Endothelial cell of umbilical vein (primary cell): ENCODE data around the gene FHIT. TPM values are rescaled to one million over a fixed set of nuclear protein-coding genes. Genes with fewer than 3 reads are reported as not detected.

Experiments
- BruUV-seq: library from RNA; stranded (reverse); fragments of 400-500 nt; replicated peaks from 2 replicates; lab custom pipeline; 2021; lab: Mats Ljungman, UMichigan
- CTCF ChIA-PET: fragments of 300-600, 350-600 bp; sonication (Branson Sonifier 250); formaldehyde crosslinking; loops from one replicate; lab custom pipeline; 2021; ENCODE audit warnings: antibody characterized with exemption, inconsistent platforms; lab: Charles Lee
- POLR2A ChIA-PET: fragments of 300-600, 350-600 bp; sonication (Branson Sonifier 250); formaldehyde crosslinking; loops from one replicate; lab custom pipeline; 2021; ENCODE audit warnings: antibody characterized with exemption, inconsistent platforms; lab: Charles Lee
- DNase-seq: peaks from one replicate; pipeline ENCODE4 v3.0.0-alpha.2; 2011; ENCODE audit warnings: low read depth, low spot score
- FAIRE-seq: peaks from 2 replicates; lab custom pipeline; 2011; peaks lifted over from hg19 to GRCh38; lab: Jason Lieb, UNC
- H2AFZ ChIP-seq: 2 replicates; pipeline ENCODE4 v1.6.0; 2012; ENCODE audit warnings: low read depth, low read length, control low read depth, inconsistent platforms
- H3K27ac ChIP-seq: 2 replicates; pipeline ENCODE4 v1.5.1; 2011; ENCODE audit warnings: low read depth, mild to moderate bottlenecking, control low read depth, low read length, moderate library complexity; ENCODE audit not compliant: insufficient read depth
- H3K27me3 ChIP-seq, 2 experiments: 2 replicates each; pipeline versions ENCODE4 v1.6.0 to v1.6.1; 2011; ENCODE audit warnings: low read length in 2 of 2, mixed read lengths in 1 of 2; ENCODE audit not compliant: control insufficient read depth in 2 of 2, insufficient read depth in 2 of 2
- H3K36me3 ChIP-seq, 2 experiments: 2 replicates in 1 of 2; 3 replicates in 1 of 2; pipeline ENCODE4 v1.5.1; 2011; ENCODE audit warnings: low read length in 2 of 2, mild to moderate bottlenecking in 1 of 2, moderate library complexity in 1 of 2; ENCODE audit not compliant: control insufficient read depth in 2 of 2, insufficient read depth in 2 of 2; ENCODE audit errors: extremely low read depth in 1 of 2
- H3K4me1 ChIP-seq: 3 replicates; pipeline ENCODE4 v1.5.1; 2011; ENCODE audit warnings: mild to moderate bottlenecking, low read length; ENCODE audit not compliant: control insufficient read depth, insufficient read depth; ENCODE audit errors: extremely low read depth
- H3K4me2 ChIP-seq: 2 replicates; pipeline ENCODE4 v1.6.1; 2011; ENCODE audit warnings: low read length, control low read depth, mixed read lengths; ENCODE audit not compliant: insufficient read depth
- H3K4me3 ChIP-seq, 3 experiments: fragments of 200-600 bp in 1 of 3; sonication (generic), shearing (Covaris generic) in 1 of 3; replicated peaks in 1 of 3; 2 replicates each; pipeline ENCODE4 v1.5.1; 2011 to 2016; ENCODE audit warnings: control low read depth in 3 of 3, low read length in 3 of 3, mild to moderate bottlenecking in 2 of 3, inconsistent platforms in 1 of 3, low read depth in 1 of 3, moderate library complexity in 1 of 3; ENCODE audit not compliant: insufficient read depth in 1 of 3
- H3K79me2 ChIP-seq: 2 replicates; pipeline ENCODE4 v1.6.0; 2012; ENCODE audit warnings: low read length, inconsistent platforms; ENCODE audit not compliant: control insufficient read depth, insufficient read depth
- H3K9ac ChIP-seq: replicated peaks from 2 replicates; pipeline ENCODE3; 2011; ENCODE audit warnings: low read length, control low read depth; ENCODE audit not compliant: insufficient read depth; ENCODE audit errors: extremely low read depth
- H3K9me1 ChIP-seq: replicated peaks from 3 replicates; pipeline ENCODE4 v1.6.0; 2011; ENCODE audit warnings: mild to moderate bottlenecking, low read length; ENCODE audit not compliant: control insufficient read depth, insufficient read depth; ENCODE audit errors: extremely low read depth
- H3K9me3 ChIP-seq: replicated peaks from 2 replicates; pipeline ENCODE4 v1.5.1; 2012; ENCODE audit warnings: low read length, inconsistent platforms; ENCODE audit not compliant: control insufficient read depth, insufficient read depth
- H4K20me1 ChIP-seq: replicated peaks from 2 replicates; pipeline ENCODE3; 2011; ENCODE audit warnings: mild to moderate bottlenecking, low read length; ENCODE audit not compliant: control insufficient read depth, insufficient read depth; ENCODE audit errors: extremely low read depth
- CTCF ChIP-seq, 2 donors: IDR thresholded peaks; 1 replicate in 1 of 2; 2 replicates in 1 of 2; pipeline ENCODE4 v1.5.1; 2011; ENCODE audit warnings: low read length in 2 of 2, mild to moderate bottlenecking in 2 of 2, moderate library complexity in 2 of 2, control low read depth in 1 of 2, inconsistent platforms in 1 of 2, low read depth in 1 of 2; ENCODE audit not compliant: insufficient read depth in 1 of 2; ENCODE audit errors: extremely low read depth in 1 of 2
- EZH2 ChIP-seq: IDR thresholded peaks from 2 replicates; pipeline ENCODE4 v1.6.1; 2012; ENCODE audit warnings: borderline replicate concordance, low read depth, mild to moderate bottlenecking, moderate library complexity, low read length, inconsistent platforms; ENCODE audit not compliant: severe bottlenecking
- FOS ChIP-seq: IDR thresholded peaks from 2 replicates; pipeline ENCODE4 v1.6.1; 2011; ENCODE audit warnings: mild to moderate bottlenecking, low read length, moderate library complexity, borderline replicate concordance; ENCODE audit not compliant: insufficient read depth
- GATA2 ChIP-seq: IDR thresholded peaks from 2 replicates; pipeline ENCODE4 v1.7.0; 2011; ENCODE audit warnings: low read depth, mild to moderate bottlenecking, moderate library complexity, mixed read lengths, low read length; ENCODE audit not compliant: insufficient read length, insufficient read depth
- JUN ChIP-seq: IDR thresholded peaks from 2 replicates; pipeline ENCODE4 v1.6.1; 2011; ENCODE audit warnings: borderline replicate concordance, low read depth; ENCODE audit not compliant: insufficient read length, insufficient read depth
- MYC ChIP-seq: IDR thresholded peaks from one replicate; pipeline ENCODE4 v1.6.1; 2011; ENCODE audit warnings: mild to moderate bottlenecking, low read depth, low read length
- POLR2A ChIP-seq: IDR thresholded peaks from 2 replicates; pipeline ENCODE4 v1.6.1; 2012; ENCODE audit warnings: low read depth, mild to moderate bottlenecking, control low read depth, low read length
- POLR2AphosphoS5 ChIP-seq: IDR thresholded peaks from 2 replicates; pipeline ENCODE4 v1.6.1; 2012; ENCODE audit warnings: low read depth, mild to moderate bottlenecking, control low read depth, low read length, moderate library complexity; ENCODE audit not compliant: insufficient read depth
- dilution Hi-C: fragments of 300-500 bp; cut with MboI; formaldehyde crosslinking; loops from one replicate; pipeline ENCODE4 v1.15.0; 2019; ENCODE audit warnings: low sequenced_read_pairs; ENCODE audit not compliant: extremely low pct_ligation_motif_present
- intact Hi-C: fragments of 100-400 bp; cut with micrococcal nuclease; formaldehyde crosslinking; loops from one replicate; pipeline ENCODE4 v1.10.0; 2022
- polyA plus RNA-seq, 4 experiments: library from polyadenylated mRNA; depleted of rRNA in 3 of 4; stranded (reverse) in 3 of 4; unstranded in 1 of 4; fragments of >200 nt; gene quantifications; 2 replicates each; pipeline versions ENCODE4 v1.2.1 to v1.2.3, GENCODE V29; 2011 to 2012; ENCODE audit warnings: missing spikeins in 1 of 4
- total RNA-seq: library from RNA; stranded (reverse); gene quantifications from 2 replicates; pipeline ENCODE4 v1.2.3, GENCODE V29; 2021
- TF ChIP-seq, protein P1 (sequence below): IDR thresholded peaks from 2 replicates; pipeline ENCODE4 v1.6.1; 2011; ENCODE audit not compliant: insufficient read depth, insufficient read length

The FHIT gene
- total and polyA plus RNA-seq, 2 donors (not counting 3 experiments of a cell fraction or from before 2014, with no cell fraction given) = 0.47 to 2.2 TPM

DNA sequence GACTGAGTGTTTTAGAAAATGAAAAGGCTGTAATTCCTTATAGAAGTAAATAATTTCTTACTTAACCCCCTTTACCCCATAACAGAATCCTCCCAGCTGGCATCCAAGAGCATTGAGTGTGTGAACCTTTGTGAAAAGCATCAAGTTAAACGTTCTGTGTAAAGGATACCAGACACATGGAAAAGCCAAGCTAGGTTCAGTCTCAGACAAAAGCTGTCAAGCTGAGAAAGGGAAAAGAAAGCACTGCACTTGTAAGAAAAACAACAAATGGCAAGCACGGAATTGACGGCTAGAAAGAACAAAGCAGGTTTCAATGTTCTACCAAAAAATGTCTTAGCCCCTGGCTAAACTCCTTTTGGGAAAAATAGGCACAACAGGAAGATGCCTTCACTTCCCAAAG is 176.5 kb downstream of the FHIT start:
- H2AFZ ChIP-seq = no peak overlapping the region
- no peaks in the 10 kb centered on the region for H3K36me3 ChIP-seq
- no peak overlapping the region for H3K9ac ChIP-seq
- dilution Hi-C loops (no loop called here), intact Hi-C loops (no loop called here)
- POLR2A ChIA-PET = no interaction called here
- H3K79me2 ChIP-seq = no peaks in the 10 kb centered on the region
- no peak for DNase-seq
- H3K4me2 ChIP-seq = no peak overlapping the region
- H4K20me1 ChIP-seq = no peaks in the 10 kb centered on the region
- H3K27ac ChIP-seq = no peak overlapping the region
- no peak for FAIRE-seq
- no peak overlapping the region for H3K4me3 ChIP-seq
- H3K27me3 ChIP-seq = no peaks in the 10 kb centered on the region
- H3K9me3 ChIP-seq = no peaks in the 10 kb centered on the region
- BruUV-seq = no TSS peak
- CTCF ChIA-PET = no interaction called here
- TF ChIP-seq EZH2 (no peak), MYC (no peak), GATA2 (no peak), POLR2A (no peak), FOS (no peak), JUN (no peak), CTCF (IDR thresholded peaks at IDR 0.05; ENCODE audit: extremely low read depth in 1 of 2, insufficient read depth in 1 of 2, low read depth in 1 of 2, low read length in 2 of 2) (no peak), POLR2AphosphoS5 (no peak)
- TF ChIP-seq, protein P1, sequence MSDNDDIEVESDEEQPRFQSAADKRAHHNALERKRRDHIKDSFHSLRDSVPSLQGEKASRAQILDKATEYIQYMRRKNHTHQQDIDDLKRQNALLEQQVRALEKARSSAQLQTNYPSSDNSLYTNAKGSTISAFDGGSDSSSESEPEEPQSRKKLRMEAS = no peak
- H3K4me1 ChIP-seq = no peaks in the 10 kb centered on the region
- no peaks in the 10 kb centered on the region for H3K9me1 ChIP-seq
